ENCODE data around the gene SPOCK1.

DNA sequence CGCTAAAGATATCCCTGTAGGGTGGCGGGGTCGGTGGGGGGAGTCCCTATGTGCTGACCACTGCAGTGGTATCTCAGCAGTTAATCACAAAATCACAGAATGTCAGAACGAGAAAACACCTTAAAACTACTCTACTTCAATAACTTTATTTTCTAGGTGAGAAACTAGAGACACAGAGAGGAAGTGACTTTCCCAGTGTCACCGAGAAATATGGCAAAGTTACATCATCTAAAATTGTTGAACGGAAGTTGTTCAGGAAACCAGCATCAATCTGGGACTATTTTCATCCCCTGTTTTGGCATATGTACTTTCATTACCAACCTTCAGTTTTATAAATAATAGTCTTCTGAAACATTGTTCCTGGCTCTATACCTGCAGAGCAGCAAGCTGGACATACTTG lies 384.0 kb downstream of the SPOCK1 start:
- TF ChIP-seq JUNB (IDR thresholded peaks at IDR 0.05) (no peak), REST (IDR thresholded peaks at IDR 0.05) (no peak), ZFP36 (IDR thresholded peaks at IDR 0.05; ENCODE audit: borderline replicate concordance, partially characterized antibody) (no peak)
- TF ChIP-seq, protein P1, sequence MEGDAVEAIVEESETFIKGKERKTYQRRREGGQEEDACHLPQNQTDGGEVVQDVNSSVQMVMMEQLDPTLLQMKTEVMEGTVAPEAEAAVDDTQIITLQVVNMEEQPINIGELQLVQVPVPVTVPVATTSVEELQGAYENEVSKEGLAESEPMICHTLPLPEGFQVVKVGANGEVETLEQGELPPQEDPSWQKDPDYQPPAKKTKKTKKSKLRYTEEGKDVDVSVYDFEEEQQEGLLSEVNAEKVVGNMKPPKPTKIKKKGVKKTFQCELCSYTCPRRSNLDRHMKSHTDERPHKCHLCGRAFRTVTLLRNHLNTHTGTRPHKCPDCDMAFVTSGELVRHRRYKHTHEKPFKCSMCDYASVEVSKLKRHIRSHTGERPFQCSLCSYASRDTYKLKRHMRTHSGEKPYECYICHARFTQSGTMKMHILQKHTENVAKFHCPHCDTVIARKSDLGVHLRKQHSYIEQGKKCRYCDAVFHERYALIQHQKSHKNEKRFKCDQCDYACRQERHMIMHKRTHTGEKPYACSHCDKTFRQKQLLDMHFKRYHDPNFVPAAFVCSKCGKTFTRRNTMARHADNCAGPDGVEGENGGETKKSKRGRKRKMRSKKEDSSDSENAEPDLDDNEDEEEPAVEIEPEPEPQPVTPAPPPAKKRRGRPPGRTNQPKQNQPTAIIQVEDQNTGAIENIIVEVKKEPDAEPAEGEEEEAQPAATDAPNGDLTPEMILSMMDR (IDR thresholded peaks at IDR 0.05) = no peak
